Uterus (tissue), 4 donors: ENCODE data around the gene AK2. TPM values are rescaled to one million over a fixed set of nuclear protein-coding genes. Genes with fewer than 3 reads are reported as not detected.

Experiments
- DNase-seq, 2 donors: peaks; one replicate each; pipeline ENCODE4 v3.0.0-alpha.2; 2019 to 2020
- H3K27ac ChIP-seq, 2 donors: fragments of 200-600 bp; sonication (generic); 1 replicate in 1 of 2; 2 replicates in 1 of 2; pipeline ENCODE4 v1.5.1; 2016 to 2018
- H3K27me3 ChIP-seq, 2 donors: fragments of 200-600 bp; sonication (generic); one replicate each; pipeline ENCODE4 v1.5.1; 2018 to 2019; ENCODE audit warnings: control low read depth in 1 of 2
- H3K36me3 ChIP-seq, 2 donors: fragments of 200-600 bp; sonication (generic); one replicate each; pipeline ENCODE4 v1.5.1; 2019; ENCODE audit warnings: control low read depth in 1 of 2
- H3K4me1 ChIP-seq, 2 donors: fragments of 200-600 bp; sonication (generic); one replicate each; pipeline ENCODE4 v1.5.1; 2018 to 2019; ENCODE audit warnings: control low read depth in 1 of 2
- H3K4me3 ChIP-seq, 2 donors: fragments of 200-600 bp; sonication (generic); 1 replicate in 1 of 2; 2 replicates in 1 of 2; pipeline ENCODE4 v1.5.1; 2018 to 2019; ENCODE audit warnings: mild to moderate bottlenecking in 1 of 2
- H3K9me3 ChIP-seq, 2 donors: fragments of 200-600 bp; sonication (generic); one replicate each; pipeline ENCODE4 v1.5.1; 2019; ENCODE audit warnings: control low read depth in 1 of 2
- POLR2A ChIP-seq, 2 donors: fragments of 450-650 bp; IDR thresholded peaks; one replicate each; pipeline ENCODE4 v1.6.1; 2016; ENCODE audit warnings: antibody characterized with exemption in 2 of 2, mild to moderate bottlenecking in 1 of 2, moderate library complexity in 1 of 2
- intact Hi-C: fragments of 100-400 bp; cut with DNase I; formaldehyde crosslinking; loops from one replicate; pipeline ENCODE4 v1.15.1; 2023; ENCODE audit warnings: low total_unique reads
- total RNA-seq, 4 donors: library from RNA; depleted of rRNA in 3 of 4; stranded (reverse); fragments of >200 nt in 3 of 4; gene quantifications; one replicate each; pipeline versions ENCODE4 v1.1.0 to v1.2.4, GENCODE V29; 2014 to 2023
- TF ChIP-seq, protein P1 (sequence below), 4 experiments: fragments of 200-600 bp in 2 of 4; fragments of 450-650 bp in 2 of 4; sonication (generic) in 2 of 4; IDR thresholded peaks; one replicate each; pipeline ENCODE4 v1.5.1; 2016 to 2019; ENCODE audit warnings: antibody characterized with exemption in 4 of 4, mild to moderate bottlenecking in 2 of 4, moderate library complexity in 1 of 4
- donor health status: DM: yes; HTN: yes; CAD: no.

AK2 gene
- total RNA-seq, 4 donors from 2014 or later = 47.6 to 126 (median 89.2) TPM

- Histone ChIP-seq H3K27me3 (no peaks in the 10 kb centered on the region), H3K9me3 (no peaks in the 10 kb centered on the region), H3K36me3 (no peaks in the 10 kb centered on the region), H3K4me3 (no peak overlapping the region), H3K27ac (no peak overlapping the region), H3K4me1 (no peaks in the 10 kb centered on the region)
- intact Hi-C loops = loop anchor here (10.0 kb wide), 1 partner anchor 73 kb away; no protein-coding TSS in a partner anchor
- no peak for TF ChIP-seq POLR2A (IDR thresholded peaks at IDR 0.05)
- TF ChIP-seq, protein P1, sequence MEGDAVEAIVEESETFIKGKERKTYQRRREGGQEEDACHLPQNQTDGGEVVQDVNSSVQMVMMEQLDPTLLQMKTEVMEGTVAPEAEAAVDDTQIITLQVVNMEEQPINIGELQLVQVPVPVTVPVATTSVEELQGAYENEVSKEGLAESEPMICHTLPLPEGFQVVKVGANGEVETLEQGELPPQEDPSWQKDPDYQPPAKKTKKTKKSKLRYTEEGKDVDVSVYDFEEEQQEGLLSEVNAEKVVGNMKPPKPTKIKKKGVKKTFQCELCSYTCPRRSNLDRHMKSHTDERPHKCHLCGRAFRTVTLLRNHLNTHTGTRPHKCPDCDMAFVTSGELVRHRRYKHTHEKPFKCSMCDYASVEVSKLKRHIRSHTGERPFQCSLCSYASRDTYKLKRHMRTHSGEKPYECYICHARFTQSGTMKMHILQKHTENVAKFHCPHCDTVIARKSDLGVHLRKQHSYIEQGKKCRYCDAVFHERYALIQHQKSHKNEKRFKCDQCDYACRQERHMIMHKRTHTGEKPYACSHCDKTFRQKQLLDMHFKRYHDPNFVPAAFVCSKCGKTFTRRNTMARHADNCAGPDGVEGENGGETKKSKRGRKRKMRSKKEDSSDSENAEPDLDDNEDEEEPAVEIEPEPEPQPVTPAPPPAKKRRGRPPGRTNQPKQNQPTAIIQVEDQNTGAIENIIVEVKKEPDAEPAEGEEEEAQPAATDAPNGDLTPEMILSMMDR (IDR thresholded peaks at IDR 0.05) = peak; percentile 16 to 57 (median 48)
- peak; percentile 28 to 54 for DNase-seq
Measured at GRCh38 chr1:33007190-33008050, 29.3 kb downstream of the AK2 start.

DNA sequence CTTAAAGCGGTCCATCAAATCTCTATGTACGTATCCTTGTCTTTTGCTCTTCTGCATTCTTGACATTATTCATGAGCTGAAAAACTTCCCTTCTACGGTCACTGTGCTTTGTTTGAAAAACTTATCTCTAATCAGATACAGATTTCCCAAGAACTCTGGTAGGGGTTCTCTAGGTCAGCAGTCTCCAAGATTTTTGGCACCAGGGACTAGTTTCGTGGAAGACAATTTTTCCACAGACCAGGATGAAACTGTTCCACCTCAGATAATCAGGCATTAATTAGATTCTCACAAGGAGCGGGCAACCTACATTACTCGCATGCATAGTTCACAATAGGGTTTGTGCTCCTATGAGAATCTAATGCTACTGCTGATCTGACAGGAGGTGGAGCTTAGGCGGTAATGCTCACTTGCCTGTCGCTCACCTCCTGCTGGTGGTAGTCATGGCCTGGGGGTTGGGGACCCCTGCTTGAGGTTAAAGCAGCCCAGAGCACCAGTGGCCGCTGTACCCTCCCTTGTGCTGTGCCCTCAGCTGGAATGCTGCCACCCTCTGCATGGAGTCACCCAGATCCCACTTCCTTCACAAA is 30.8 kb downstream of the AK2 start:
- Histone ChIP-seq H3K9me3 (no peaks in the 10 kb centered on the region), H3K27ac (no peak overlapping the region), H3K4me3 (no peak overlapping the region), H3K27me3 (no peaks in the 10 kb centered on the region), H3K4me1 (no peaks in the 10 kb centered on the region), H3K36me3 (no peaks in the 10 kb centered on the region)
- DNase-seq = no peak
- intact Hi-C loops = loop anchor here (10.0 kb wide), 1 partner anchor 71 kb away; no protein-coding TSS in a partner anchor
- no peak for TF ChIP-seq POLR2A (IDR thresholded peaks at IDR 0.05)
- TF ChIP-seq, protein P1 (IDR thresholded peaks at IDR 0.05) = no peak

- intact Hi-C loops = loop anchor here (10.0 kb wide), 1 partner anchor 70 kb away; no protein-coding TSS in a partner anchor
- no peak for DNase-seq
- H3K27me3 ChIP-seq = no peaks in the 10 kb centered on the region
- H3K27ac ChIP-seq = no peak overlapping the region
- no peak overlapping the region for H3K4me3 ChIP-seq
- H3K36me3 ChIP-seq = no peaks in the 10 kb centered on the region
- TF ChIP-seq, protein P1 (IDR thresholded peaks at IDR 0.05) = no peak
- TF ChIP-seq POLR2A (IDR thresholded peaks at IDR 0.05) = no peak
- H3K4me1 ChIP-seq = no peaks in the 10 kb centered on the region
- H3K9me3 ChIP-seq = no peaks in the 10 kb centered on the region
Measured at GRCh38 chr1:33005117-33005837, 31.4 kb downstream of the AK2 start.

DNA sequence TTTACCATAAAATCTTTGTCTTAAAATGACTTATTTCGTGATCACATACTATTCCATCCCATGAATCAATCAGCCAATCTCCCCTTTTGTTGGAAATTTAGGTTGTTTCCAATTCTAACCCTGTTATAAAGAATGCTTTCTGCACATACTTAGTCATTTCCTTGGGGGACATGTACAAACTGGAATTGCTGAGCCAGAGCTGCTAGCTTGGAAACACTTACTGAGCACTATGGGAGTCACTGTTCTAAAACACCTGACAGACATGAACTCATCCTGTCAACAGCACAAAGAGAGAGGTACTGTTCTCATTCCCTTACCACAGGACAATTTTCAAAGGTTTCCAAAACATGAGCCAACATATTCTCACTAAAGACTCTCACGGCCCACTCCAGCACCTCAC is 32.1 kb downstream of the AK2 start:
- Histone ChIP-seq H3K36me3 (no peaks in the 10 kb centered on the region), H3K27ac (no peak overlapping the region), H3K27me3 (no peaks in the 10 kb centered on the region), H3K4me1 (no peaks in the 10 kb centered on the region), H3K4me3 (no peak overlapping the region), H3K9me3 (no peaks in the 10 kb centered on the region)
- intact Hi-C loops = loop anchor here (10.0 kb wide), 1 partner anchor 70 kb away; no protein-coding TSS in a partner anchor
- DNase-seq = no peak
- no peak for TF ChIP-seq POLR2A (IDR thresholded peaks at IDR 0.05)
- TF ChIP-seq, protein P1 (IDR thresholded peaks at IDR 0.05) = no peak
